Stimulated activated CD4-positive, alpha-beta T cell treated with anti-CD3 and anti-CD28 coated beads, TNF-alpha, amount 100 ng/mL, for 4 hours (primary cell): ENCODE data around the gene GRM5.
"Not testable (repeated sequence)": the region's sequence is repeated elsewhere in the genome, so short reads cannot be mapped to it uniquely, and the experiment has no call there.

Source experiments
- DNase-seq, 3 experiments: peaks; one replicate each; pipeline ENCODE4 v3.0.0-alpha.2; 2020; ENCODE audit warnings: low read depth in 3 of 3

The GRM5 gene

GRCh38 chr11:88838139-88838538 lies 227.6 kb downstream of the GRM5 start:
- not testable (repeated sequence) for DNase-seq

- DNase-seq = not testable (repeated sequence)
Measured at GRCh38 chr11:88835709-88836108, 230.1 kb downstream of the GRM5 start.

- no peak for DNase-seq
Measured at GRCh38 chr11:88831303-88831890, 234.4 kb downstream of the GRM5 start.

GRCh38 chr11:88827018-88827676 lies 238.6 kb downstream of the GRM5 start:
- no peak for DNase-seq

GRCh38 chr11:88819616-88820015 lies 246.2 kb downstream of the GRM5 start:
- no peak for DNase-seq

GRCh38 chr11:88818978-88819377 lies 246.8 kb downstream of the GRM5 start:
- DNase-seq = no peak

GRCh38 chr11:88815505-88815904 lies 250.3 kb downstream of the GRM5 start:
- no peak for DNase-seq

GRCh38 chr11:88814076-88814475 lies 251.7 kb downstream of the GRM5 start:
- no peak for DNase-seq

- no peak for DNase-seq
Measured at GRCh38 chr11:88813233-88813915, 252.4 kb downstream of the GRM5 start.

GRCh38 chr11:88810420-88811097 lies 255.2 kb downstream of the GRM5 start:
- no peak for DNase-seq

- no peak for DNase-seq
Measured at GRCh38 chr11:88809126-88809525, 256.7 kb downstream of the GRM5 start.

GRCh38 chr11:88807349-88807748 lies 258.4 kb downstream of the GRM5 start:
- no peak for DNase-seq

GRCh38 chr11:88806410-88806809 lies 259.4 kb downstream of the GRM5 start:
- no peak for DNase-seq

GRCh38 chr11:88801484-88802123 lies 264.2 kb downstream of the GRM5 start:
- DNase-seq = no peak

- no peak for DNase-seq
Measured at GRCh38 chr11:88799771-88800500, 265.8 kb downstream of the GRM5 start.

GRCh38 chr11:88790182-88790581 lies 275.6 kb downstream of the GRM5 start:
- DNase-seq = no peak

- DNase-seq = no peak
Measured at GRCh38 chr11:88779577-88779976, 286.2 kb downstream of the GRM5 start.

GRCh38 chr11:88770475-88771079 lies 295.2 kb downstream of the GRM5 start:
- no peak for DNase-seq

GRCh38 chr11:88744140-88744539 lies 321.6 kb downstream of the GRM5 start:
- DNase-seq = no peak

- DNase-seq = no peak
Measured at GRCh38 chr11:88739524-88739923, 326.3 kb downstream of the GRM5 start.

GRCh38 chr11:88709567-88709966 lies 356.2 kb downstream of the GRM5 start:
- DNase-seq = no peak
